Ovary (tissue), 9 donors: ENCODE data around the gene NAALADL2. TPM values are rescaled to one million over a fixed set of nuclear protein-coding genes. Genes with fewer than 3 reads are reported as not detected.
"Not testable (repeated sequence)": the region's sequence is repeated elsewhere in the genome, so short reads cannot be mapped to it uniquely, and the experiment has no call there.

Experiments used
- DNase-seq, 5 donors: peaks; one replicate each; pipeline ENCODE4 v3.0.0-alpha.2; 2019 to 2020
- H3K27ac ChIP-seq, 2 donors: fragments of 200-600 bp; one replicate each; pipeline versions ENCODE4 v1.5.1 to v1.8.0; 2019 to 2022
- H3K27me3 ChIP-seq: fragments of 200-600 bp; one replicate; pipeline ENCODE4 v1.8.0; 2022
- H3K36me3 ChIP-seq: fragments of 200-600 bp; sonication (generic); one replicate; pipeline ENCODE4 v1.5.1; 2019
- H3K4me1 ChIP-seq: one replicate; pipeline ENCODE4 v1.8.1; 2013; ENCODE audit warnings: mild to moderate bottlenecking, moderate library complexity; ENCODE audit not compliant: insufficient read depth
- H3K4me3 ChIP-seq: fragments of 200-600 bp; sonication (generic); one replicate; pipeline ENCODE4 v1.5.1; 2017
- H3K9me3 ChIP-seq, 2 donors: fragments of 200-600 bp in 1 of 2; sonication (generic) in 1 of 2; one replicate each; pipeline versions ENCODE4 v1.5.1 to v1.8.1; 2013 to 2019; ENCODE audit warnings: mild to moderate bottlenecking in 1 of 2, moderate library complexity in 1 of 2
- CTCF ChIP-seq, 3 donors: fragments of 450-650 bp in 2 of 3; fragments of 200-600 bp in 1 of 3; IDR thresholded peaks; one replicate each; pipeline versions ENCODE4 v1.5.1 to v1.8.0; 2016 to 2022; ENCODE audit warnings: antibody characterized with exemption in 3 of 3, mild to moderate bottlenecking in 1 of 3
- EP300 ChIP-seq: sonication (generic); formaldehyde crosslinking; IDR thresholded peaks from one replicate; pipeline ENCODE4 v1.6.1; 2017; ENCODE audit warnings: antibody characterized with exemption
- POLR2A ChIP-seq: fragments of 450-650 bp; IDR thresholded peaks from one replicate; pipeline ENCODE4 v1.6.1; 2017; ENCODE audit warnings: antibody characterized with exemption, mild to moderate bottlenecking, moderate library complexity
- WGBS, 3 donors: extraction: QIAGEN DNeasy Blood & Tissue Kit in 1 of 3; methylation state at CpG; one replicate each; pipeline versions ENCODE4 v1.1.5 to v1.1.7; 2013 to 2017; 5-methylcytosine and 5-hydroxymethylcytosine counted together
- intact Hi-C, 4 donors: fragments of 100-400 bp; cut with DNase I; formaldehyde crosslinking; loops; one replicate each; pipeline versions ENCODE4 v1.11.0 to v1.15.1; 2022 to 2023
- polyA plus RNA-seq, 2 donors: library from polyadenylated mRNA; stranded (reverse); fragments of 200-250 nt in 1 of 2; fragments of 350-450 nt in 1 of 2; fragmentation: Illumina TruSeq in 1 of 2; extraction: RNeasy Lipid Tissue Mini Kit (QIAGEN cat#74804) in 1 of 2; gene quantifications; one replicate each; pipeline ENCODE4 v1.2.3, GENCODE V29; 2013 to 2014
- total RNA-seq, 7 donors: library from RNA; depleted of rRNA in 2 of 7; stranded (reverse); fragments of >200 nt in 2 of 7; fragmentation: NEBNext Ultra II Directional in 3 of 7; extraction: Animal tissue kit (Norgen Biotek cat#: 25700) in 3 of 7; gene quantifications; one replicate each; pipeline versions ENCODE4 v1.1.0 to v1.2.4, GENCODE V29; 2016 to 2023
- donor health status: DM: no; HTN: no; CAD: no; lungs with moderate emphysema.
- donor health status: DM: no; HTN: no; CAD: no.
- donor health status: Bipolar disorder and iron deficiency.
- donor health status: DM: yes; HTN: yes; CAD: no.
- donor health status: DM: no; HTN: no; CAD: no.
- donor health status: DM: yes; HTN: yes; CAD: no.

Gene NAALADL2
- total and polyA plus RNA-seq, 9 donors = 2.3 to 29.3 (median 15.2) TPM

GRCh38 chr3:175417426-175417825 lies 558.3 kb downstream of the NAALADL2 start:
- Histone ChIP-seq H3K27me3 (no peaks in the 10 kb centered on the region), H3K9me3 (no peaks in the 10 kb centered on the region), H3K27ac (no peak overlapping the region), H3K4me1 (peaks cover 1% of the 10 kb centered on the region), H3K36me3 (no peaks in the 10 kb centered on the region), H3K4me3 (no peak overlapping the region)
- TF ChIP-seq CTCF (IDR thresholded peaks at IDR 0.05) (no peak), EP300 (no peak), POLR2A (no peak)
- 24 to 59% (median 35%) methylated on average over 1 of the region's 1 CpG for WGBS, 3 donors
- no peak for DNase-seq
- intact Hi-C loops = no loop called here

GRCh38 chr3:175421902-175422301 lies 562.8 kb downstream of the NAALADL2 start:
- WGBS, 3 donors = 7 to 25% (median 23%) methylated on average over 2 of the region's 2 CpGs
- TF ChIP-seq EP300 (no peak), CTCF (IDR thresholded peaks at IDR 0.05) (no peak), POLR2A (no peak)
- intact Hi-C loops = no loop called here
- H3K4me1 ChIP-seq = peaks cover 1% of the 10 kb centered on the region
- no peaks in the 10 kb centered on the region for H3K27me3 ChIP-seq
- H3K36me3 ChIP-seq = no peaks in the 10 kb centered on the region
- H3K27ac ChIP-seq = no peak overlapping the region
- no peaks in the 10 kb centered on the region for H3K9me3 ChIP-seq
- DNase-seq = no peak
- no peak overlapping the region for H3K4me3 ChIP-seq

- TF ChIP-seq CTCF (IDR thresholded peaks at IDR 0.05) (no peak), EP300 (no peak), POLR2A (no peak)
- H3K9me3 ChIP-seq = no peaks in the 10 kb centered on the region
- H3K27me3 ChIP-seq = no peaks in the 10 kb centered on the region
- DNase-seq = no peak
- intact Hi-C loops = no loop called here
- H3K36me3 ChIP-seq = no peaks in the 10 kb centered on the region
- no peak overlapping the region for H3K27ac ChIP-seq
- no peak overlapping the region for H3K4me3 ChIP-seq
- peaks cover 1% of the 10 kb centered on the region for H3K4me1 ChIP-seq
- WGBS, 3 donors = 94 to 96% (median 96%) methylated on average over 2 of the region's 2 CpGs
Observed at GRCh38 chr3:175422744-175423143, 563.6 kb downstream of the NAALADL2 start.

GRCh38 chr3:175423848-175424247 lies 564.7 kb downstream of the NAALADL2 start:
- DNase-seq, H3K4me3 ChIP-seq, H3K9me3 ChIP-seq, intact Hi-C loops, H3K4me1 ChIP-seq, H3K27me3 ChIP-seq, H3K36me3 ChIP-seq, H3K27ac ChIP-seq: not testable (repeated sequence)
- 89 to 96% (median 94%) methylated on average over 2 of the region's 2 CpGs for WGBS, 3 donors

GRCh38 chr3:175426805-175427204 lies 567.7 kb downstream of the NAALADL2 start:
- Histone ChIP-seq H3K27ac (no peak overlapping the region), H3K4me3 (no peak overlapping the region), H3K36me3 (no peaks in the 10 kb centered on the region), H3K9me3 (no peaks in the 10 kb centered on the region), H3K4me1 (no peaks in the 10 kb centered on the region), H3K27me3 (no peaks in the 10 kb centered on the region)
- TF ChIP-seq CTCF (IDR thresholded peaks at IDR 0.05) (no peak), EP300 (no peak), POLR2A (no peak)
- WGBS, 3 donors = 88 to 93% (median 89%) methylated on average over 5 of the region's 5 CpGs
- intact Hi-C loops = no loop called here
- no peak for DNase-seq
